GM12878 (cell line): ENCODE results near the gene KLC4. TPM values are rescaled to one million over a fixed set of nuclear protein-coding genes. Genes with fewer than 3 reads are reported as not detected.

ENCODE experiments used
- ATAC-seq: fragments of 200-7000 bp; cut with Tn5 transposase; 3 replicates; pipeline ENCODE4 v1.9.1; 2020; ENCODE audit warnings: mild to moderate bottlenecking, moderate library complexity
- BruUV-seq: library from RNA; stranded (reverse); fragments of 400-500 nt; replicated peaks from 2 replicates; lab custom pipeline; 2021; lab: Mats Ljungman, UMichigan
- CTCF ChIA-PET: fragments of 300-600 bp; sonication (Branson Sonifier 250); formaldehyde crosslinking; extraction: SDS; loops from one replicate; lab custom pipeline; 2021; ENCODE audit warnings: inconsistent platforms; lab: Yijun Ruan, JAX
- POLR2A ChIA-PET: fragments of 350-600 bp; formaldehyde crosslinking; extraction: SDS; loops from one replicate; lab custom pipeline; 2021; ENCODE audit warnings: inconsistent platforms; lab: Charles Lee
- RAD21 ChIA-PET: fragments of 300-600 bp; sonication (Branson Sonifier 250); formaldehyde crosslinking; loops from one replicate; lab custom pipeline; 2023; ENCODE audit warnings: antibody characterized with exemption; ENCODE audit not compliant: unreplicated experiment; lab: Charles Lee
- SMC1A ChIA-PET: fragments of 300-600 bp; sonication (Branson Sonifier 250); formaldehyde crosslinking; loops from one replicate; lab custom pipeline; 2023; ENCODE audit not compliant: unreplicated experiment, uncharacterized antibody; lab: Charles Lee
- DNase-seq: peaks from one replicate; pipeline ENCODE4 v3.0.0-alpha.2; 2011; ENCODE audit warnings: low read depth, low spot score
- FAIRE-seq: peaks from 3 replicates; lab custom pipeline; 2011; peaks lifted over from hg19 to GRCh38; lab: Jason Lieb, UNC
- H2AFZ ChIP-seq: 2 replicates; pipeline ENCODE4 v1.6.0; 2011; ENCODE audit warnings: low read depth, low read length, control low read depth; ENCODE audit not compliant: control insufficient read depth
- H3K27ac ChIP-seq: 2 replicates; pipeline ENCODE4 v1.5.1; 2011; ENCODE audit warnings: control low read depth; ENCODE audit not compliant: control insufficient read depth, insufficient read depth
- H3K27me3 ChIP-seq, 2 experiments: replicated peaks in 1 of 2; 2 replicates each; pipeline versions ENCODE4 v1.6.0 to v1.6.1; 2011; ENCODE audit warnings: low read length in 1 of 2; ENCODE audit not compliant: control insufficient read depth in 2 of 2, insufficient read depth in 2 of 2
- H3K36me3 ChIP-seq, 2 experiments: 2 replicates each; pipeline ENCODE4 v1.5.1; 2011; ENCODE audit warnings: low read length in 1 of 2; ENCODE audit not compliant: control insufficient read depth in 2 of 2, insufficient read depth in 2 of 2
- H3K4me1 ChIP-seq: 2 replicates; pipeline ENCODE4 v1.6.1; 2011; ENCODE audit warnings: mild to moderate bottlenecking, low read length, moderate library complexity, mixed read lengths; ENCODE audit not compliant: control insufficient read depth, insufficient read depth
- H3K4me2 ChIP-seq: 2 replicates; pipeline ENCODE4 v1.6.0; 2011; ENCODE audit warnings: control low read depth; ENCODE audit not compliant: control insufficient read depth, insufficient read depth
- H3K4me3 ChIP-seq: fragments of 200-600 bp; sonication (generic); 2 replicates; pipeline ENCODE4 v1.5.1; 2016
- H3K79me2 ChIP-seq: 2 replicates; pipeline ENCODE4 v1.6.0; 2011; ENCODE audit warnings: low read length; ENCODE audit not compliant: control insufficient read depth, insufficient read depth
- H3K9ac ChIP-seq: 2 replicates; pipeline ENCODE4 v1.8.0; 2011; ENCODE audit warnings: low read length, control low read depth, mixed read lengths; ENCODE audit not compliant: control insufficient read depth, insufficient read depth
- H3K9me3 ChIP-seq: replicated peaks from 3 replicates; pipeline ENCODE4 v1.5.1; 2011; ENCODE audit warnings: mild to moderate bottlenecking, low read length; ENCODE audit not compliant: control insufficient read depth, insufficient read depth
- H4K20me1 ChIP-seq: 2 replicates; pipeline ENCODE4 v1.6.0; 2011; ENCODE audit not compliant: control insufficient read depth, insufficient read depth
- BMI1 ChIP-seq: fragments of 450-650 bp; IDR thresholded peaks from 2 replicates; pipeline ENCODE4 v1.6.1; 2016; ENCODE audit warnings: mild to moderate bottlenecking, moderate library complexity, borderline replicate concordance
- CBX3 ChIP-seq: fragments of 200-600 bp; sonication (generic); IDR thresholded peaks from 2 replicates; pipeline ENCODE4 v1.6.1; 2016; ENCODE audit warnings: low read depth, borderline replicate concordance
- CBX5 ChIP-seq: sonication (generic); IDR thresholded peaks from 2 replicates; pipeline ENCODE4 v1.6.1; 2016; ENCODE audit warnings: low read depth, moderate library complexity, mild to moderate bottlenecking, inconsistent platforms
- DPF2 ChIP-seq: fragments of 450-650 bp; IDR thresholded peaks from 2 replicates; pipeline ENCODE4 v1.6.1; 2017; ENCODE audit warnings: mild to moderate bottlenecking
- HDGF ChIP-seq: fragments of 450-650 bp; IDR thresholded peaks from 2 replicates; pipeline ENCODE4 v1.6.1; 2016; ENCODE audit warnings: antibody characterized with exemption
- KDM1A ChIP-seq: fragments of 200-600 bp; sonication (generic); IDR thresholded peaks from 2 replicates; pipeline ENCODE4 v1.6.1; 2016; ENCODE audit warnings: borderline replicate concordance
- MLLT1 ChIP-seq: fragments of 450-650 bp; IDR thresholded peaks from 2 replicates; pipeline ENCODE4 v1.6.1; 2016; ENCODE audit warnings: mild to moderate bottlenecking
- POLR2A ChIP-seq: IDR thresholded peaks from 2 replicates; pipeline ENCODE4 v1.6.1; 2011; ENCODE audit warnings: low read depth, mild to moderate bottlenecking, low read length
- RFX5 ChIP-seq: IDR thresholded peaks from 2 replicates; pipeline ENCODE4 v1.6.1; 2011; ENCODE audit warnings: low read depth, low read length, improper control_type of control experiment
- STAT1 ChIP-seq: fragments of 450-650 bp; conservative IDR thresholded peaks from 2 replicates; pipeline ENCODE4 v1.6.1; 2014; ENCODE audit warnings: antibody characterized with exemption, mild to moderate bottlenecking
- STAT3 ChIP-seq: IDR thresholded peaks from 2 replicates; pipeline ENCODE4 v1.6.1; 2011; ENCODE audit warnings: low read depth, low read length, improper control_type of control experiment
- SUZ12 ChIP-seq: fragments of 200-600 bp; sonication (generic); IDR thresholded peaks from one replicate; pipeline ENCODE4 v1.6.1; 2018; ENCODE audit warnings: antibody characterized with exemption, mild to moderate bottlenecking; ENCODE audit not compliant: unreplicated experiment
- USF1 ChIP-seq: IDR thresholded peaks from 2 replicates; pipeline ENCODE4 v1.6.1; 2011; ENCODE audit warnings: borderline replicate concordance, low read depth, mild to moderate bottlenecking, moderate library complexity, mixed read lengths, low read length; ENCODE audit not compliant: insufficient read depth; ENCODE audit errors: extremely low read length
- WGBS: methylation state at CpG from one replicate; pipeline ENCODE4 v1.1.6; 2016; ENCODE audit warnings: low lambda C conversion rate; ENCODE audit not compliant: insufficient replicate concordance, insufficient coverage; ENCODE audit errors: missing lambda C conversion rate; 5-methylcytosine and 5-hydroxymethylcytosine counted together
- in situ Hi-C: fragments of 300-500 bp; cut with MboI; formaldehyde crosslinking; loops from 9 replicates; pipeline ENCODE4 v1.14.3; 2018; ENCODE audit warnings: mixed read lengths
- intact Hi-C: fragments of 100-400 bp; cut with micrococcal nuclease; formaldehyde crosslinking; loops from one replicate; pipeline ENCODE4 v1.14.2; 2022; ENCODE audit not compliant: unreplicated experiment
- polyA plus RNA-seq, 11 experiments: library from polyadenylated mRNA; depleted of rRNA in 4 of 11; unstranded in 6 of 11; stranded (reverse) in 5 of 11; fragments of >200 nt; fragmentation: Nextera tagmentation in 4 of 11; fragmentation: Illumina TruSeq in 1 of 11; extraction: Ambion mirVana in 4 of 11; extraction: Trizol in 1 of 11; gene quantifications; 1 replicate in 1 of 11; 2 replicates in 10 of 11; pipeline versions ENCODE4 v1.2.1 to v1.2.3, GENCODE V29; 2011 to 2016; ENCODE audit warnings: inconsistent platforms in 2 of 11, missing spikeins in 2 of 11, low read depth in 1 of 11
- total RNA-seq, 4 experiments: library from RNA; depleted of rRNA in 3 of 4; stranded (reverse); fragments of >200 nt in 3 of 4; fragmentation: Illumina TruSeq in 1 of 4; extraction: Trizol in 1 of 4; gene quantifications; 2 replicates each; pipeline versions ENCODE4 v1.2.1 to v1.2.3, GENCODE V29; 2013 to 2021
- TF ChIP-seq, protein P1 (sequence below): fragments of 450-650 bp; IDR thresholded peaks from 2 replicates; pipeline ENCODE4 v1.6.1; 2017; ENCODE audit warnings: antibody characterized with exemption, mild to moderate bottlenecking, moderate library complexity
- TF ChIP-seq, protein P2 (sequence below): IDR thresholded peaks from 2 replicates; pipeline ENCODE4 v1.6.1; 2011; ENCODE audit warnings: borderline replicate concordance, low read depth, mild to moderate bottlenecking, moderate library complexity, low read length; ENCODE audit not compliant: insufficient read depth, poor library complexity, severe bottlenecking
- TF ChIP-seq, protein P3 (sequence below): IDR thresholded peaks from 2 replicates; pipeline ENCODE4 v1.6.1; 2011; ENCODE audit warnings: mild to moderate bottlenecking, low read depth, low read length, moderate library complexity; ENCODE audit not compliant: insufficient replicate concordance
- TF ChIP-seq, protein P4 (sequence below): IDR thresholded peaks from 2 replicates; pipeline ENCODE4 v1.6.1; 2012; ENCODE audit warnings: low read depth, low read length, improper control_type of control experiment

Gene KLC4
- total and polyA plus RNA-seq, 10 of the 15 experiments (the other 5 are each of a cell fraction or from before 2014, with no cell fraction given), result 0.90 to 13.4 (median 6.9) TPM

GRCh38 chr6:43097502-43097901 lies 38.1 kb downstream of the KLC4 start:
- Histone ChIP-seq H3K27me3 (no peaks in the 10 kb centered on the region), H3K36me3 (no peaks in the 10 kb centered on the region), H3K4me3 (no peak overlapping the region), H3K79me2 (no peaks in the 10 kb centered on the region), H3K4me1 (peaks cover 19% of the 10 kb centered on the region), H3K4me2 (no peak overlapping the region), H3K27ac (no peak overlapping the region), H4K20me1 (no peaks in the 10 kb centered on the region), H3K9ac (no peak overlapping the region), H3K9me3 (no peaks in the 10 kb centered on the region), H2AFZ (no peak overlapping the region; the same call in 1 of the 2 replicates)
- in situ Hi-C loops (no loop called here), intact Hi-C loops (no loop called here)
- RAD21 ChIA-PET, result interaction anchor here (0.6 to 3.1 kb wide), 4 partner anchors 11 to 470 kb away, joined by 3 to 12 read pairs (median 4); no protein-coding TSS in a partner anchor
- FAIRE-seq (no peak), DNase-seq (no peak), ATAC-seq (no peak)
- no TSS peak for BruUV-seq
- POLR2A ChIA-PET, result interaction anchor here (0.6 to 3.2 kb wide), 7 partner anchors 8 to 280 kb away, joined by 3 to 12 read pairs (median 4); partner anchors contain the start of gene CNPY3
- CTCF ChIA-PET, result interaction anchor here (1.3 to 2.2 kb wide), 5 partner anchors 8 to 50 kb away, joined by 3 to 9 read pairs (median 4); no protein-coding TSS in a partner anchor
- 81% methylated on average over 4 of the region's 4 CpGs for WGBS
- SMC1A ChIA-PET, result interaction anchor here (0.6 to 3.2 kb wide), 6 partner anchors 10 to 423 kb away, joined by 3 to 20 read pairs (median 3); no protein-coding TSS in a partner anchor
- TF ChIP-seq SUZ12 (no peak), STAT3 (no peak), STAT1 (no peak), CBX3 (no peak), POLR2A (no peak), DPF2 (no peak), MLLT1 (no peak), BMI1 (no peak), HDGF (no peak), RFX5 (no peak), USF1 (no peak), CBX5 (no peak), KDM1A (no peak)
- TF ChIP-seq, protein P1, sequence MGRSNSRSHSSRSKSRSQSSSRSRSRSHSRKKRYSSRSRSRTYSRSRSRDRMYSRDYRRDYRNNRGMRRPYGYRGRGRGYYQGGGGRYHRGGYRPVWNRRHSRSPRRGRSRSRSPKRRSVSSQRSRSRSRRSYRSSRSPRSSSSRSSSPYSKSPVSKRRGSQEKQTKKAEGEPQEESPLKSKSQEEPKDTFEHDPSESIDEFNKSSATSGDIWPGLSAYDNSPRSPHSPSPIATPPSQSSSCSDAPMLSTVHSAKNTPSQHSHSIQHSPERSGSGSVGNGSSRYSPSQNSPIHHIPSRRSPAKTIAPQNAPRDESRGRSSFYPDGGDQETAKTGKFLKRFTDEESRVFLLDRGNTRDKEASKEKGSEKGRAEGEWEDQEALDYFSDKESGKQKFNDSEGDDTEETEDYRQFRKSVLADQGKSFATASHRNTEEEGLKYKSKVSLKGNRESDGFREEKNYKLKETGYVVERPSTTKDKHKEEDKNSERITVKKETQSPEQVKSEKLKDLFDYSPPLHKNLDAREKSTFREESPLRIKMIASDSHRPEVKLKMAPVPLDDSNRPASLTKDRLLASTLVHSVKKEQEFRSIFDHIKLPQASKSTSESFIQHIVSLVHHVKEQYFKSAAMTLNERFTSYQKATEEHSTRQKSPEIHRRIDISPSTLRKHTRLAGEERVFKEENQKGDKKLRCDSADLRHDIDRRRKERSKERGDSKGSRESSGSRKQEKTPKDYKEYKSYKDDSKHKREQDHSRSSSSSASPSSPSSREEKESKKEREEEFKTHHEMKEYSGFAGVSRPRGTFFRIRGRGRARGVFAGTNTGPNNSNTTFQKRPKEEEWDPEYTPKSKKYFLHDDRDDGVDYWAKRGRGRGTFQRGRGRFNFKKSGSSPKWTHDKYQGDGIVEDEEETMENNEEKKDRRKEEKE, result no peak
- TF ChIP-seq, protein P2, sequence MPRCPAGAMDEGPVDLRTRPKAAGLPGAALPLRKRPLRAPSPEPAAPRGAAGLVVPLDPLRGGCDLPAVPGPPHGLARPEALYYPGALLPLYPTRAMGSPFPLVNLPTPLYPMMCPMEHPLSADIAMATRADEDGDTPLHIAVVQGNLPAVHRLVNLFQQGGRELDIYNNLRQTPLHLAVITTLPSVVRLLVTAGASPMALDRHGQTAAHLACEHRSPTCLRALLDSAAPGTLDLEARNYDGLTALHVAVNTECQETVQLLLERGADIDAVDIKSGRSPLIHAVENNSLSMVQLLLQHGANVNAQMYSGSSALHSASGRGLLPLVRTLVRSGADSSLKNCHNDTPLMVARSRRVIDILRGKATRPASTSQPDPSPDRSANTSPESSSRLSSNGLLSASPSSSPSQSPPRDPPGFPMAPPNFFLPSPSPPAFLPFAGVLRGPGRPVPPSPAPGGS, result no peak
- TF ChIP-seq, protein P3, sequence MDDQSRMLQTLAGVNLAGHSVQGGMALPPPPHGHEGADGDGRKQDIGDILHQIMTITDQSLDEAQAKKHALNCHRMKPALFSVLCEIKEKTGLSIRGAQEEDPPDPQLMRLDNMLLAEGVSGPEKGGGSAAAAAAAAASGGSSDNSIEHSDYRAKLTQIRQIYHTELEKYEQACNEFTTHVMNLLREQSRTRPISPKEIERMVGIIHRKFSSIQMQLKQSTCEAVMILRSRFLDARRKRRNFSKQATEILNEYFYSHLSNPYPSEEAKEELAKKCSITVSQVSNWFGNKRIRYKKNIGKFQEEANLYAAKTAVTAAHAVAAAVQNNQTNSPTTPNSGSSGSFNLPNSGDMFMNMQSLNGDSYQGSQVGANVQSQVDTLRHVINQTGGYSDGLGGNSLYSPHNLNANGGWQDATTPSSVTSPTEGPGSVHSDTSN, result no peak
- TF ChIP-seq, protein P4, sequence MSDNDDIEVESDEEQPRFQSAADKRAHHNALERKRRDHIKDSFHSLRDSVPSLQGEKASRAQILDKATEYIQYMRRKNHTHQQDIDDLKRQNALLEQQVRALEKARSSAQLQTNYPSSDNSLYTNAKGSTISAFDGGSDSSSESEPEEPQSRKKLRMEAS, result no peak
